Measurements from ENCODE around the gene APOLD1.
"Not testable (repeated sequence)": the region's sequence is repeated elsewhere in the genome, so short reads cannot be mapped to it uniquely, and the experiment has no call there.

Gene APOLD1

DNA sequence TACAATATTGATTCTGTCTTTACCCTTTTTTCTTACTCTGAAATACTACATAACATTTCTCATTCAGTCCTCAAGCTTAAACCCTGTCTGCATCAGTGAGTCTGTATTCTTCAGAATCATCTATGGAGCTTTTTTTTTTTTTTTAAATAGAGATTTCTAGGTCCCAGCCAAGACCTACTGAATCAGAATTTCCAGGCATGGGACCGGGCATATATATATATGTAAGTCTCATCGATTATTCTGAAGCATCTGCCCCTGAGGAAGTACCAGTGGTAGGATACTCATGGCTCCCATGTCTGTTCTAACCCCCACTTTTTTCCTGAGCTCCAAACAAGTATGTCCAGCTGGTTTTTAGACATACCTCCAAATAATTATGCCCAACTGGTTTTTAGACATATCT, 33.8 kb downstream of the APOLD1 start:
- DNase-seq (ENCODE audit: low read depth in 1 of 2, low spot score in 1 of 2) = no peak
- in situ Hi-C loops (cut with HindIII; ENCODE audit: low pct_unique_long_range_greater_than_20kb, low sequenced_read_pairs) = no loop called here
- no peak for TF ChIP-seq JUND (IDR thresholded peaks at IDR 0.05; ENCODE audit: low read depth)

DNA sequence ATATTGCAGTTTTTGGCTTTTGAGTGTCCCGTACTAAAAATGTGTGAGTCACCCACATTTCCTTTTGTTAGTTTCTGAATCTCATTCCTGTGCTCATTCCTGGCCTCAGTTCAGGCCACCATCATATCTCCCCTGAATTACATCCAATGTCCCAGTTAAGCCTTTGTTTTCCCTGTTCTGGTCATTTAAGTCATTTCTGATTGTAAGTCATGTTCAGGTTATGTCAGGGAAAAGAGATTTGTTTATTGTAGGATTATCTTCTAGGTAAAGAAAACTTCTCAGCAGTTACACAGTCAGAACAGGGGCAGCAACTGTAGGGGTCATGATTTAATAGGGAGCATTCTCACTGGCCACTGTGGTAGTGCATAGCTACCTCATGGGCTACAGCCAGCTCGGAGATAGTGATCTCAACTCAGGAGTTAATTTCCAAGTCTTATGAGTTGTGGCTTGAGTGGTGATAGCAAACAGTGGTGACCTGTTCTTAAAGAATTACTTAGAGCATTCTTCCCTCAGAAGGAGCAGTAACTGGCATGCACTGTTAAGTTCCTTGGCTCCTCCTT, 34.4 kb downstream of the APOLD1 start:
- in situ Hi-C loops (cut with HindIII; ENCODE audit: low pct_unique_long_range_greater_than_20kb, low sequenced_read_pairs) = no loop called here
- no peak for TF ChIP-seq JUND (IDR thresholded peaks at IDR 0.05; ENCODE audit: low read depth)

DNA sequence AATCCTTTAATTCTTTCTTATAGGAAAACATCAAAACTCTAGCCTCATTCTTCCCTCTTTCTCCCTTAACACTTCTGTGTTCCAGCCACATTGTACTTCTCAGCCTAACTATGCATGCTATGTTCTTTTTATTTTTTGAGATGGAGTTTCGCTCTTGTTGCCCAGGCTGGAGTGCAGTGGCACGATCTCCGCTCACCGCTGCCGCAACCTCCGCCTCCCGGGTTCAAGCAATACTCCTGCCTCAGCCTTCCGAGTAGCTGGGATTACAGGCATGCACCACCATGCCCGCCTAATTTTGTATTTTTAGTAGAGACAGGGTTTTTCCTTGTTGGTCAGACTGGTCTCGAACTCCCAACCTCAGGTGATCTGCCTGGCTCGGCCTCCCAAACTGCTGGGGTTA, 34.9 kb downstream of the APOLD1 start:
- in situ Hi-C loops (cut with HindIII; ENCODE audit: low pct_unique_long_range_greater_than_20kb, low sequenced_read_pairs) = not testable (repeated sequence)

More for the DNA sequence above, 34.4 kb downstream of the APOLD1 start:
- DNase-seq (ENCODE audit: low read depth in 1 of 2, low spot score in 1 of 2) = peak in 1 of 2 experiments; percentile 59

DNA sequence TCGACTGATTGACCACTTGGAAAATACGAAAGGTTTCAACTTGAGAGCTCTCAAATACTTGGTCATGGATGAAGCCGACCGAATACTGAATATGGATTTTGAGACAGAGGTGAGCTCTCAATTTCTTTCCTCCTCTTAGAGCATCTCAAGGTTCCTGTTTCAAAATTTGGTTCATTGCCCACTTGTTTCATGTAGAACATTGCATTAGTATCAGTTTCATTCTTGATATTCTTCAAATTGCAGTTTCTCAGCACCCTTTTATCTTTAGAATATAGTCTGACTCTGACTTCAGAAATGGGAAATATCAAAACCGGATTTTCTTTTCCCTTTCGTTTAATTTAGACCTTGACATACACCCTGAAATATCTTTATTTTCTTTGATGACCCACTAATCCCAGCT, 36.5 kb downstream of the APOLD1 start:
- TF ChIP-seq JUND (IDR thresholded peaks at IDR 0.05; ENCODE audit: low read depth) = no peak
- DNase-seq (ENCODE audit: low read depth in 1 of 2, low spot score in 1 of 2) = no peak
- in situ Hi-C loops (cut with HindIII; ENCODE audit: low pct_unique_long_range_greater_than_20kb, low sequenced_read_pairs) = no loop called here

More for the DNA sequence above, 34.9 kb downstream of the APOLD1 start:
- not testable (repeated sequence) for DNase-seq (ENCODE audit: low read depth in 1 of 2, low spot score in 1 of 2)

DNA sequence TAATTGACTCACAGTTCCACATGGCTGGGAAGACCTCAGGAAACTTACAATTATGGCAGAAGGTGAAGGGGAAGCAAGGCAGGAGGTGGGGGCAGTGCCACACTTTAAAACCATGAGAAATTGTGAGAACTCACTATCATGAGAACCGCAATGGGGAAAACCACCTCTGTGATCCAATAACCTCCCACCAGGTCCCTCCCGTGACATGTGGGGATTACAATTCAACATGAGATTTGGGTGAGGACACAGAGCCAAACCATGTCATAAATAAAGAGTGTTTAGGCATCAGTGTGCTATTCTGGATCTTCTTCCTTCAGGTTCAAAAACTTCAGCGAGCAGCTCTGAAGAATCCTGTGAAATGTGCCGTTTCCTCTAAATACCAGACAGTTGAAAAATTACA, 37.4 kb downstream of the APOLD1 start:
- DNase-seq (ENCODE audit: low read depth in 1 of 2, low spot score in 1 of 2) = no peak
- TF ChIP-seq JUND (IDR thresholded peaks at IDR 0.05; ENCODE audit: low read depth) = no peak
- in situ Hi-C loops (cut with HindIII; ENCODE audit: low pct_unique_long_range_greater_than_20kb, low sequenced_read_pairs) = no loop called here

DNA sequence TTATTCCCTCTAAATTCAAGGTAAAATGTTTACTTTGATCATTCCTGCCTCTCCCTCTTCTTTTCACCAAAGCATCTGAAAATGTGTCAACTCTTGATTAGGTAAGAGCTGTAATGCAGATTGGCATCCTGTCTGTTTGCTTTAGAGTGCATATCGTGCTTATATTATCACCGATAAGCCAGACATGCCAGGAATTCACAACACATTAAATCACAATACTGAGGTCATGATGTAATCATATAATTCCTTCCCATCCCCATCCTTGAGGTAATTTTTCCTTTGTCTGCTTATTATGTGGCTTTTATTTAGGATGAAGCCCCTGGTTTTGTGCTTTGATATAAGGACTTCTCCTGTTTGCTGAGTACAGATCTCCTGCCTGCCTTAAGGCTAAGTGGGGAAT, 37.8 kb downstream of the APOLD1 start:
- DNase-seq (ENCODE audit: low read depth in 1 of 2, low spot score in 1 of 2) = no peak
- TF ChIP-seq JUND (IDR thresholded peaks at IDR 0.05; ENCODE audit: low read depth) = no peak
- in situ Hi-C loops (cut with HindIII; ENCODE audit: low pct_unique_long_range_greater_than_20kb, low sequenced_read_pairs) = no loop called here

DNA sequence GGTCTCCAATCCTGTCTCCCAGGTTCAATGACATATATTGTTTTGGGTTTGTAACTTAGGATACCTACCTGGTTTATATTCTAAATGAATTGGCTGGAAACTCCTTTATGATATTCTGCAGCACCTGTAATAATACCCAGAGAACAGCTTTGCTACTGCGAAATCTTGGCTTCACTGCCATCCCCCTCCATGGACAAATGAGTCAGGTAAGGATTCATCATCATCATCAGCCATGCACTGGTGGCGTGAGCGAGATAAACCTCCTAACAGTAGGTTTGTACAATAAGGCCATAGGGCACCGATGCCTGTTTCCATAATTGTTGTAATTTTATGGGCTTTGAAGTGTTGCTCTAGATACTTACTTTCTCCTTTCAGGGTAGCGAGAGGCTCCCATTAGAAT, 38.4 kb downstream of the APOLD1 start:
- in situ Hi-C loops (cut with HindIII; ENCODE audit: low pct_unique_long_range_greater_than_20kb, low sequenced_read_pairs) = no loop called here
- DNase-seq (ENCODE audit: low read depth in 1 of 2, low spot score in 1 of 2) = no peak
- TF ChIP-seq JUND (IDR thresholded peaks at IDR 0.05; ENCODE audit: low read depth) = no peak

DNA sequence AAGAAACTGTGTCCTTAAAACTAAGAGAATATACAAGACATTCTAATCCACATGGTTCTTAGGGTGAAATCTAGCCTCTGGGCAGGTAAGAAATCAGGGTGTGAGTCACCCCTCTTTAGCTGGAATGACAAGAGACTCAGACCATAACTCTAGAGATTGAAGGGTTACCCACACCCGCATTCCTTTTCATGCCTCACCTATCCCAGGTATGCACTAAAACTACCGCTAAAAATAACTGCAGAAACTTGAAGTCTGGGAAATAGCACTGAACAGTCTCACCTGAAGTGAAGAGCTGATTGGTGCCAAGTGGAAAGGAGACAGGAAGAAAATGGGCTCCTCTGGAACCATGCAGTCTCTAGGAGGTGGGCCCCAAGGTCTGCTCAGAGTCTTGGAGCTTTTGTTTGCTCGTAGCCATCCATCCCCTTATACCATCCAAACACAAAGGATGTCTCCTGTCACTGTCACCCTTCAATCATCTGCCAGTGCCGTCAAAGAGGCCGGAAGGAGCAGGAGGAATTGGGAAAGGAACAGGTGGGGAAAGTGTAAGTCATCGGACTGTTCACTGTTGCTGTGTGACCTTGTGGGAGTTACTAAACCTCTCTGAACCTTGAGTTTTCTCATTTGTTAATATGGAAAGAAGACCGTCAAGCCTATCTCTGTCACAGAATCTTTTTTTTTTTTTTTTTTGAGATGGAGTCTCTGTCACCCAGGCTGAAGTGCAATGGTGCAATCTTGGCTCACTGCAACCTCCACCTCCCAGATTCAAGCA, 50.1 kb downstream of the APOLD1 start:
- DNase-seq (ENCODE audit: low read depth in 1 of 2, low spot score in 1 of 2) = no peak
- in situ Hi-C loops (cut with HindIII; ENCODE audit: low pct_unique_long_range_greater_than_20kb, low sequenced_read_pairs) = no loop called here
- TF ChIP-seq JUND (IDR thresholded peaks at IDR 0.05; ENCODE audit: low read depth) = no peak

DNA sequence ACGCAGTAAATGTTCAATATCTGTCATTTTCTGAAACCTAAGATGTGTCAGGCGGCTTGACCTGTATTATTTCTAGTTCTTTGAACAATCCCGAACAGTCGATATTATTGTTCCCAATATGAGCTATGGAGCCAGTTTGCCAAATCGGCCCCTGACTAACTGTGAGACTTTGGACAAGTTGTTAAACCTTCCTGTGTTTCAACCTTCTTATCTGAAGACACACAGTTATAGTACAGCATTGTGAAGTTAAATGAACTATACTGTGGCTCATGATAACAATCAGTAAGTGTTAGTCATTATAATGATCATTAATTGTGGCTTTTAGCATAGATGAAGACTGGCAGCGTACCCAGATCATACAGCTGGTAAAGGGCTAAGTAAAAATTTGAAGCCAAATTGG, 51.1 kb downstream of the APOLD1 start:
- DNase-seq (ENCODE audit: low read depth in 1 of 2, low spot score in 1 of 2) = no peak
- TF ChIP-seq JUND (IDR thresholded peaks at IDR 0.05; ENCODE audit: low read depth) = no peak
- in situ Hi-C loops (cut with HindIII; ENCODE audit: low pct_unique_long_range_greater_than_20kb, low sequenced_read_pairs) = no loop called here

DNA sequence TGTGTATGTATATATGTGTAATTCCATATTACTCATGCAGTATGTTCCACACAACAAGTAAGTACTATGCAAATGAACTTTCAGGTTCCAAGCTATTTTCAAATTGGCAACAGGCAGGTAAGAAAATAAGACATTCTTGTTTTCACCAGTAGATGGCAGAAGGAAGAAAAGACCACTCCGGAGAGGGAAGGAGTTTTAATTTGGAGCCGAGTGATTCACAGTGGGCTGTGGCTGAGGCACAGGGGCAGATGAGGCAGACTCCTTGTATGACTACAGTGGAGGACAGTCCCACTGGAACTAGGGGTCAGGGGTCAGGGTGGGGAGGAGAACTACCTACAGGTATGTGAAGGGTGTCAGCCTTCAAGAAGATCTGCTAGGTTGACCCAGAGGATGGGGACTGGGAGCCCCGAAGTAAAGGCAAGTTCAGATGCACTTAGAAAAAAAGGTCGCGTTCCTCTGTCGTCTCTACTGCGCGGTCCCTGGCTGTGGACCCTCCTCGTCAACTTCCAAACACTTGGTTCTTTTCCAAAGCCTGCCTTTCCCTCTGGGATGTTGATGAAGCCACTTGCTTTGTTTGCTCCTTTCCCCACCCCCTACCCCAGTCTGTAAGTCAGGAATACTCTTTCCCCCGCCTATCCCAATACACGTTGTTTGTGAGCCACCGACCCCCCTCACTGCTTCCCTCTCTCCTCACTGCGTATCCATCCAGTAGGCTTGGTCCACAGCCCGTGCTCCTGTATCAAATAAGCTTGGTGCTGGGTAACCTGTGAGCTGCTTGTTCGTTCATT, 51.8 kb downstream of the APOLD1 start:
- in situ Hi-C loops (cut with HindIII; ENCODE audit: low pct_unique_long_range_greater_than_20kb, low sequenced_read_pairs) = no loop called here
- peak; percentile 16 to 49 for DNase-seq (ENCODE audit: low read depth in 1 of 2, low spot score in 1 of 2)
- TF ChIP-seq JUND (IDR thresholded peaks at IDR 0.05; ENCODE audit: low read depth) = no peak

DNA sequence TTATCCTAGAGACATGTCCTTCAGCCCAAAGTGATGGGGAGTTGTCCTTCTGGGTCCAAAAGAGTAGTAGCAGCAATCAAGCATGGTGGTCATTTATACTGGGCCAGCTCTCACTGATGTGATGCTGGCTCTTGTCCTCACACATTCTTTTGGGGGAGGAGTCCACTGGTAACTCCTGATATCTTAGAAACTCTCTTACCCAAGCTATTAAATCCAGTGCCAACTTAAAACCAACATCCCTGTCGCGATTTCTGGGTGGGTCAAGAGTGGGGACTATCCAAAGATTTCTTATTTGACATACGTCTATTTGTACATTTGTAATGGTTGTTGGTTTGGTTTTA, 52.3 kb downstream of the APOLD1 start:
- no peak for TF ChIP-seq JUND (IDR thresholded peaks at IDR 0.05; ENCODE audit: low read depth)
- DNase-seq (ENCODE audit: low read depth in 1 of 2, low spot score in 1 of 2) = no peak
- in situ Hi-C loops (cut with HindIII; ENCODE audit: low pct_unique_long_range_greater_than_20kb, low sequenced_read_pairs) = no loop called here

DNA sequence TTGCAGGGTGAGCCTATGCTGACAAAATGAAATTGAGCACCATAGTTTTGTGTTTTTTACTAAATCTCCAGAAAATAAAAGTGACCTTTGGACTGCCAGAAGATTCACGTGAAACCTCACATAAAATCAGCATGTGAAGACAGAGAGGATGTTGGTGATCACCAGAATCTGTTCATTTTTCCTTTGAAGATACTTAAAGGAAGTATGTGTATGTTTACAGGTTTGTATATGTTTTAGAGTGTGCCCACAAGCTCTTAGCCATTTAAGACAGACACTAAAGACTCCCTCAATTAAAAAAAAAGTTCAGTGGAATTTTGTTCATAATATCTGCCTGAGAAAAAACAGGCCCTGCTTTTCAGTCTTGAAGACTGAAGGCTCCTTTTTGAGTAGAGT, 53.5 kb downstream of the APOLD1 start:
- in situ Hi-C loops (cut with HindIII; ENCODE audit: low pct_unique_long_range_greater_than_20kb, low sequenced_read_pairs) = no loop called here
- no peak for TF ChIP-seq JUND (IDR thresholded peaks at IDR 0.05; ENCODE audit: low read depth)
- DNase-seq (ENCODE audit: low read depth in 1 of 2, low spot score in 1 of 2) = no peak

DNA sequence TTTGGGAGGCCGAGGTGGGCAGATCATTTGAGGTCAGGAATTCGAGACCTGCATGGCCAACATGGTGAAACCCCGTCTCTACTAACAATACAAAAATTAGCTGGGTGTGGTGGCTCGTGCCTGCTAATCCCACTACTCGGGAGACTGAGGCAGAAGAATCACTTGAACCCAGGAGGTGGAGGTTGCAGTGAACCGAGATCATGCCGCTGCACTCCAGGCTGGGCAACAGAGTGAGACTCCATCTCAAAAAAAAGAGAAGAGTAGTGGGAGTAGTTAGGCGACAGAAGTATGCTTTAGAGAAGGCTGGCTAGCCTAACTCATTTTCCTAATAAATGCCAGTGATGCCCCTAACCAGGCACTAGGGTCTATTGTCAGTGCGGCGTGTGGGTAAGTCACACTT, 54.0 kb downstream of the APOLD1 start:
- in situ Hi-C loops (cut with HindIII; ENCODE audit: low pct_unique_long_range_greater_than_20kb, low sequenced_read_pairs); DNase-seq (ENCODE audit: low read depth in 1 of 2, low spot score in 1 of 2): not testable (repeated sequence)
